MG63 (cell line): ENCODE measurements around the gene DAZAP1. TPM values are rescaled to one million over a fixed set of nuclear protein-coding genes. Genes with fewer than 3 reads are reported as not detected.

Experiments used
- DNase-seq: peaks from one replicate; pipeline ENCODE4 v3.0.0-alpha.2; 2020
- H3K27me3 ChIP-seq: fragments of 250-450 bp; sonication (Bioruptor Pico); 2 replicates; pipeline ENCODE4 v1.5.1; 2020; ENCODE audit warnings: mild to moderate bottlenecking, moderate library complexity
- H3K36me3 ChIP-seq: fragments of 250-450 bp; sonication (Bioruptor Pico); 2 replicates; pipeline ENCODE4 v1.5.1; 2020; ENCODE audit warnings: mild to moderate bottlenecking, moderate library complexity
- H3K4me3 ChIP-seq: fragments of 250-450 bp; sonication (Bioruptor Pico); 2 replicates; pipeline ENCODE4 v1.5.1; 2020; ENCODE audit warnings: mild to moderate bottlenecking, moderate library complexity
- H3K9me3 ChIP-seq: fragments of 250-450 bp; sonication (Bioruptor Pico); 2 replicates; pipeline ENCODE4 v1.5.1; 2020; ENCODE audit warnings: mild to moderate bottlenecking, moderate library complexity
- total RNA-seq: library from RNA; depleted of rRNA; stranded (reverse); fragments of >200 nt; shearing (Covaris generic); gene quantifications from 2 replicates; pipeline ENCODE4 v1.2.3, GENCODE V29; 2014; ENCODE audit warnings: low replicate concordance

The DAZAP1 gene
- total RNA-seq, 1 experiment from 2014 or later, result 149 TPM

- peaks cover 12% of the 10 kb centered on the region for H3K36me3 ChIP-seq
These were observed 17.9 kb downstream of the DAZAP1 start for GRCh38 chr19:1425102-1425837.

GRCh38 chr19:1425902-1426301 is 18.5 kb downstream of the DAZAP1 start:
- peaks cover 12% of the 10 kb centered on the region for H3K36me3 ChIP-seq
- H3K9me3 ChIP-seq, result no peaks in the 10 kb centered on the region
- no peak for DNase-seq
- H3K27me3 ChIP-seq, result no peaks in the 10 kb centered on the region
- H3K4me3 ChIP-seq, result no peak overlapping the region

More at GRCh38 chr19:1425102-1425837, 17.9 kb downstream of the DAZAP1 start:
- no peak for DNase-seq
- Histone ChIP-seq H3K27me3 (no peaks in the 10 kb centered on the region), H3K9me3 (no peaks in the 10 kb centered on the region), H3K4me3 (no peak overlapping the region)

- Histone ChIP-seq H3K9me3 (no peaks in the 10 kb centered on the region), H3K36me3 (peaks cover 12% of the 10 kb centered on the region), H3K4me3 (no peak overlapping the region), H3K27me3 (no peaks in the 10 kb centered on the region)
- no peak for DNase-seq
These were observed 19.4 kb downstream of the DAZAP1 start for GRCh38 chr19:1426736-1427135.

GRCh38 chr19:1427221-1427920 is 20.0 kb downstream of the DAZAP1 start:
- Histone ChIP-seq H3K27me3 (no peaks in the 10 kb centered on the region), H3K9me3 (no peaks in the 10 kb centered on the region), H3K4me3 (no peak overlapping the region), H3K36me3 (peaks cover 11% of the 10 kb centered on the region)
- no peak for DNase-seq

- H3K36me3 ChIP-seq, result peaks cover 13% of the 10 kb centered on the region
- H3K27me3 ChIP-seq, result no peaks in the 10 kb centered on the region
- no peak overlapping the region for H3K4me3 ChIP-seq
- no peaks in the 10 kb centered on the region for H3K9me3 ChIP-seq
- no peak for DNase-seq
These were observed 21.5 kb downstream of the DAZAP1 start for GRCh38 chr19:1428738-1429391.

- H3K4me3 ChIP-seq, result no peak overlapping the region
- DNase-seq, result no peak
- no peaks in the 10 kb centered on the region for H3K9me3 ChIP-seq
- H3K27me3 ChIP-seq, result no peaks in the 10 kb centered on the region
- peaks cover 13% of the 10 kb centered on the region for H3K36me3 ChIP-seq
These were observed 22.4 kb downstream of the DAZAP1 start for GRCh38 chr19:1429750-1430149.

- Histone ChIP-seq H3K36me3 (peaks cover 9% of the 10 kb centered on the region), H3K9me3 (no peaks in the 10 kb centered on the region), H3K27me3 (no peaks in the 10 kb centered on the region), H3K4me3 (no peak overlapping the region)
- DNase-seq, result no peak
These were observed 22.9 kb downstream of the DAZAP1 start for GRCh38 chr19:1430246-1430645.

- H3K4me3 ChIP-seq, result no peak overlapping the region
- no peak for DNase-seq
- H3K9me3 ChIP-seq, result no peaks in the 10 kb centered on the region
- H3K36me3 ChIP-seq, result peaks cover 8% of the 10 kb centered on the region; the same call in 1 of the 2 replicates
- no peaks in the 10 kb centered on the region for H3K27me3 ChIP-seq
These were observed 24.5 kb downstream of the DAZAP1 start for GRCh38 chr19:1431759-1432506.

- H3K27me3 ChIP-seq, result no peaks in the 10 kb centered on the region
- H3K9me3 ChIP-seq, result no peaks in the 10 kb centered on the region
- H3K36me3 ChIP-seq, result peaks cover 8% of the 10 kb centered on the region; the same call in 1 of the 2 replicates
- DNase-seq, result no peak
- no peak overlapping the region for H3K4me3 ChIP-seq
These were observed 25.1 kb downstream of the DAZAP1 start for GRCh38 chr19:1432507-1432887.

- Histone ChIP-seq H3K4me3 (no peak overlapping the region), H3K36me3 (peaks cover 9% of the 10 kb centered on the region), H3K9me3 (no peaks in the 10 kb centered on the region), H3K27me3 (no peaks in the 10 kb centered on the region)
- DNase-seq, result no peak
These were observed 26.0 kb downstream of the DAZAP1 start for GRCh38 chr19:1433119-1434039.

- Histone ChIP-seq H3K9me3 (no peaks in the 10 kb centered on the region), H3K36me3 (peaks cover 11% of the 10 kb centered on the region), H3K27me3 (no peaks in the 10 kb centered on the region), H3K4me3 (no peak overlapping the region)
- no peak for DNase-seq
These were observed 26.6 kb downstream of the DAZAP1 start for GRCh38 chr19:1434040-1434366.

- peaks cover 18% of the 10 kb centered on the region for H3K36me3 ChIP-seq
- H3K9me3 ChIP-seq, result no peaks in the 10 kb centered on the region
- no peak overlapping the region for H3K4me3 ChIP-seq
- no peak for DNase-seq
- no peaks in the 10 kb centered on the region for H3K27me3 ChIP-seq
These were observed 27.2 kb downstream of the DAZAP1 start for GRCh38 chr19:1434577-1435060.

GRCh38 chr19:1435378-1435989 is 28.1 kb downstream of the DAZAP1 start:
- no peak for DNase-seq
- H3K9me3 ChIP-seq, result no peaks in the 10 kb centered on the region

GRCh38 chr19:1437609-1438008 is 30.2 kb downstream of the DAZAP1 start:
- Histone ChIP-seq H3K27me3 (no peaks in the 10 kb centered on the region), H3K9me3 (no peaks in the 10 kb centered on the region), H3K36me3 (peaks cover 48% of the 10 kb centered on the region), H3K4me3 (peak overlapping the region; percentile 86; the same call in 1 of the 2 replicates)
- DNase-seq, result no peak

More at GRCh38 chr19:1435378-1435989, 28.1 kb downstream of the DAZAP1 start:
- Histone ChIP-seq H3K36me3 (peaks cover 26% of the 10 kb centered on the region), H3K4me3 (no peak overlapping the region), H3K27me3 (no peaks in the 10 kb centered on the region)
